ENCODE measurements around the gene EXT2.

EXT2 gene

DNA sequence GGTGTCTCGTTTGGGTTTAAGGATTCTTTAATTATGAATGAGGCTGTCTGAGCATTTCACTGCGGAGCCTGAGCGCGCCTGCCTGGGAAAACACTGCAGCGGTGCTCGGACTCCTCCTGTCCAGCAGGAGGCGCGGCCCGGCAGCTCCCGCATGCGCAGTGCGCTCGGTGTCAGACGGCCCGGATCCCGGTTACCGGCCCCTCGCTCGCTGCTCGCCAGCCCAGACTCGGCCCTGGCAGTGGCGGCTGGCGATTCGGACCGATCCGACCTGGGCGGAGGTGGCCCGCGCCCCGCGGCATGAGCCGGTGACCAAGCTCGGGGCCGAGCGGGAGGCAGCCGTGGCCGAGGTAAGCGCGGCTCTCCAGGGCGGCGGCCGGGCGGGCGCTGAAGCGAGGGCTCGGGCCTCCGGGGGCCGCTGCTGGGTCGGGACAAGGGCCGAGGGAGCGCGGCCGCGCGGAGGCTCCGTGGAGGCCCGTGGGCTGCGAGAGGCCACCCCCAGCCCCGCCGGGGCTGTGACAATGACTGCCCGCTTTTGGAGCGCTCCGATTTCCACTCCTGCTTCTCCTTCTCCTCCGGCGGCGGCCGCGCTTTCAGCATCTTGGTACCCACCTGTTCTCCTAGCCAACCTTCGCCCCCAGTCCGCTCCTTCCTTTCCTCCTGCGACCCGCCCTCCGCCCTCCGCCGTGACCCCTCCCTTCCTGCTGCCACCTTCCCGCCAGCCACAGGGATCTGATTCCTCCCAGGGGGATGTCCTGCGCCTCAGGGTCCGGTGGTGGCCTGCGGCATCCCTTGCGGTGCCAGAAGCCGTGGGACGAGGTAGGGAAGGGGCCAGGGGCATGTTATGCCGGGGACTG lies at the start of gene EXT2:
EXT2 (plus strand) TSS at position 173 of the 854 bp plus-strand sequence. CDS start 12,035 bp downstream, outside the sequence.
- in situ Hi-C loops (cut with MboI; ENCODE audit: low sequenced_read_pairs), result no loop called here

GRCh38 chr11:44046182-44046581 lies 49.3 kb upstream of the EXT2 start:
- in situ Hi-C loops (cut with MboI; ENCODE audit: low sequenced_read_pairs), result no loop called here

GRCh38 chr11:44047298-44047697 lies 48.2 kb upstream of the EXT2 start:
- in situ Hi-C loops (cut with MboI; ENCODE audit: low sequenced_read_pairs), result no loop called here

DNA sequence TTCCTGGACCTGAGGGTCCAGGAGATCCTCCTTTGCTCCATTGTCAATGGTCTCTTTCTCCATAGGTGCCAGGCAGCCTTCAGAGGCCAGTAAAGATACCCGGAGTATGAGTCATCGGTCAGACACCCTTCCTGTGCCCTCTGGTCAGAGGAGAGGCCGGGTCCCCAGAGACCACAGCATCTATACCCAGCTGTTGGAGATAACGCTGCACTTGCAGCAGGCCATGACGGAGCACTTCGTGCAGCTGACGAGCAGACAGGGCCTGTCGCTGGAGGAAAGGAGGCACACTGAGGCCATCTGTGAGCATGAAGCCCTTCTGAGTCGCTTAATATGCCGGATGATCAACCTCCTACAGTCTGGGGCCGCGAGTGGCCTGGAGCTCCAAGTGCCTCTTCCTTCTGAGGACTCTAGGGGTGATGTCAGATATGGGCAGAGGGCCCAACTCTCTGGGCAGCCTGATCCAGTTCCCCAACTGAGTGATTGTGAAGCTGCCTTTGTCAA lies 47.5 kb upstream of the EXT2 start, which contains the start of gene ACCSL:
ACCSL (plus strand) TSS at position 51 of the 501 bp plus-strand sequence; CDS start at position 107, 56 bp downstream.
- in situ Hi-C loops (cut with MboI; ENCODE audit: low sequenced_read_pairs), result no loop called here

- in situ Hi-C loops (cut with MboI; ENCODE audit: low sequenced_read_pairs), result no loop called here
Measured at GRCh38 chr11:44049832-44050231, 45.6 kb upstream of the EXT2 start.

DNA sequence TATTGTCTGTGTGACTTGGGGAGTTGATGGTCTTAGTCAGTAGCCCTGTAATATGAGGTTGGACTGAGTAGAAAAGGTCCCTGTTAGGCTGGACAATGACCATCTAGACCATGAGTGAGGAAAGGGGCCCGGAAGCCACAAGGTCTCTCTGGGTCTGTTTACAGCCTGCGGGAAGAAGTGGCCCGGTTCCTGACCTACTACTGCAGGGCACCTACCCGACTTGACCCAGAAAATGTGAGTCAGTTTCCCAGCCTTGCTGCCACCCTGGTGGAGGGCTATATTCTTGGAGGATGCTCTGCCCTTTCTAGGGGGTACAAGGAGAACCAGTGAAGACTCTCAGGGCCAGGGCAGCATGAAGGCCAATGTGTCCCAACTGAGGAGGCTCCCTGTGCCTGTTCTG lies 44.3 kb upstream of the EXT2 start:
- in situ Hi-C loops (cut with MboI; ENCODE audit: low sequenced_read_pairs), result no loop called here

GRCh38 chr11:44057340-44057739 lies 38.1 kb upstream of the EXT2 start:
- in situ Hi-C loops (cut with MboI; ENCODE audit: low sequenced_read_pairs), result no loop called here

GRCh38 chr11:44058275-44058674 lies 37.2 kb upstream of the EXT2 start:
- in situ Hi-C loops (cut with MboI; ENCODE audit: low sequenced_read_pairs), result no loop called here

- in situ Hi-C loops (cut with MboI; ENCODE audit: low sequenced_read_pairs), result no loop called here
Measured at GRCh38 chr11:44065161-44065661, 30.3 kb upstream of the EXT2 start.

- in situ Hi-C loops (cut with MboI; ENCODE audit: low sequenced_read_pairs), result no loop called here
Measured at GRCh38 chr11:44065841-44066731, 29.4 kb upstream of the EXT2 start, which contains the start of gene ACCS. TSS of gene ACCS (plus strand) at chr11:44066270. CDS start at chr11:44067628, 1,358 bp downstream.

GRCh38 chr11:44066732-44067141 lies 28.7 kb upstream of the EXT2 start:
- in situ Hi-C loops (cut with MboI; ENCODE audit: low sequenced_read_pairs), result no loop called here

GRCh38 chr11:44067266-44067665 lies 28.2 kb upstream of the EXT2 start:
- in situ Hi-C loops (cut with MboI; ENCODE audit: low sequenced_read_pairs), result no loop called here

- in situ Hi-C loops (cut with MboI; ENCODE audit: low sequenced_read_pairs), result no loop called here
Measured at GRCh38 chr11:44068180-44068579, 27.3 kb upstream of the EXT2 start.

- in situ Hi-C loops (cut with MboI; ENCODE audit: low sequenced_read_pairs), result no loop called here
Measured at GRCh38 chr11:44071157-44071556, 24.3 kb upstream of the EXT2 start.

- in situ Hi-C loops (cut with MboI; ENCODE audit: low sequenced_read_pairs), result no loop called here
Measured at GRCh38 chr11:44072757-44073658, 22.5 kb upstream of the EXT2 start.

GRCh38 chr11:44078794-44079193 lies 16.7 kb upstream of the EXT2 start:
- in situ Hi-C loops (cut with MboI; ENCODE audit: low sequenced_read_pairs), result no loop called here

DNA sequence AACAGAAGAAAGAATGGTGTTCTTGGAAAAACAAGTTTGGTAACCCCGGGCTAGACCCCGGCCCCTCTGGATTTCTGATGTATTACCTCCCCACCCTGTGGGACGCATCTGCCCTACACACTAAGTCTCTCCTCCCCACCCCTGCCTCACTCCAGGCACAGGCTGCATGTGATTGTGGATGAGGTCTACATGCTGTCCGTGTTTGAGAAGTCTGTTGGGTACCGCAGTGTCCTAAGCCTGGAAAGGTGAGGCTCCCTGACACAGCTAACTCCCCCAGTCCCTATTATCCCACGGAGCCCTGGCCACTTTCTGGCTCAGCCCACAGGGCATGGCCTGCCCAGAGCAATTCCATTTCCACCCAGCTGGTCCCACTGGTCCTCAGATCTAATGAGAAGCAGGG lies 16.1 kb upstream of the EXT2 start:
- in situ Hi-C loops (cut with MboI; ENCODE audit: low sequenced_read_pairs), result no loop called here

DNA sequence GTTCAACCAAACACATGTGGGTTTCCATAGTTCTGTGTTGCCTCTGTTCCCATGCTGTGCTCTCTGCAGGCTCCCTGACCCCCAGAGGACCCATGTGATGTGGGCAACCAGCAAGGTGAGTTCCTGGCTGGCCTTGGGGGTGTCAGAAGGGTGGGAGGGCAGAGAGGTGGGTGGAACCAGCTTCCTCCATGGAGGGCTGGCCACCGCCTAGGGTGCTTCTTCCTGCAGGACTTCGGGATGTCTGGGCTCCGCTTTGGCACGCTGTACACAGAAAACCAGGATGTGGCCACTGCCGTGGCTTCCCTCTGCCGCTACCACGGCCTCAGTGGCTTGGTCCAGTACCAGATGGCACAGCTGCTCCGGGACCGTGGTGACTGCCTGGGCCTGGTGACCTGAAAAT lies 14.5 kb upstream of the EXT2 start:
- in situ Hi-C loops (cut with MboI; ENCODE audit: low sequenced_read_pairs), result no loop called here

DNA sequence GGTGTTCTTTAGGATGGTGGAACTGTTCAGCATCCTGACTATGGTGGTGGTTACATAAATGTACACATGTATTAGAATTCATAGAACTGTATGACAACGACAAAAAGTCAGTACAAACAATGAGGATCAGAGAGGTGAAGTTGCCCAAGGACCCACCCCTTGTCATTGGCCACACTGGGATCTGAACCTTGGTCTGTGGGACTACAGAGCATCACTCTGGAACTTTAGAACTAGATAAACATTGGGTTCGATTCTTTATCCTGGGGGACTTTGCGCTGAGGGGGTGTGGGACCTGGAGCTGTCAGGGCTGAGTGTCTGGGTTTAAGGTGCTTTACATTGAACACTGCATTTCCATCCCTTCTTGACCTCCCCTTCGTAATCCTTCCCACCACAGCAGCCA lies 12.8 kb upstream of the EXT2 start:
- in situ Hi-C loops (cut with MboI; ENCODE audit: low sequenced_read_pairs), result no loop called here

GRCh38 chr11:44083433-44083832 lies 12.0 kb upstream of the EXT2 start:
- in situ Hi-C loops (cut with MboI; ENCODE audit: low sequenced_read_pairs), result no loop called here
